Activated T-helper 9 cell treated with anti-CD3 and anti-CD28 coated beads, Interleukin-2, amount 50 U/mL, for 16 hours (primary cell): Measurements from ENCODE around the gene BANP.
"Not testable (repeated sequence)": the region's sequence is repeated elsewhere in the genome, so short reads cannot be mapped to it uniquely, and the experiment has no call there.

ENCODE experiments used
- DNase-seq: peaks from one replicate; pipeline ENCODE4 v3.0.0-alpha.2; 2020; ENCODE audit warnings: low read depth

Gene BANP

DNA sequence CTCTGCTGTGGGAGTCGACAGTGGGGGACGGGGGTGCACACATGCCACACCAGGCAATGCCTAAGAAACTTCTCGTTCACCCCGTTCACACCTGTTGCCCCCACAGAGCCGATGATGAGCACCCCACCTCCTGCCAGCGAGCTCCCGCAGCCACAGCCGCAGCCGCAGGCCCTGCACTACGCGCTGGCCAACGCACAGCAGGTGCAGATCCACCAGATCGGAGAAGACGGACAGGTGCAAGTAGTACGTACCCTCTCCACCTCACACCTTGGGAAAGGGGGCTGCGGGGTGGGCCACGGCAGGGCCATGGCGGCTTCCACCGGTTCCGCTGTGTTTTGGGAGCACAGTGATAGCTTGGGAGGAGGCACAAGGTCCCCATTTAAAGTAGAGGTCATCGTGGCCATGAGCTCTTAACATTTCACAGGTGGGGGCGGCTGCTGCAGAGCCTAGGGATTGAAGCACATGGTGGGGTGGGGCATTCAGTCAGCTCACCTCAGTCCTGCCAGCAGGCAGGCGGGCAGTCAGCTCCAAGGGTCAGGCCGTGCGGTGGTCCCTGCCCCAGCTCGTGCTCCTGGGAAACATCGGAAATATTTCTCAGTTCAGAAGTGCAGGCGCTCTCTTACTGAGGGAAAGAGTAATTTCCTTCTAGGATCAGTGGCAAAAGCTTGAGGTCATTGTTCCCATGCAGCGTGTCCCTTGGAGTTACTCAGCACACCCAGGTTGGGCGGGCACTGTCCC is 81.9 kb downstream of the BANP start:
- not testable (repeated sequence) for DNase-seq

DNA sequence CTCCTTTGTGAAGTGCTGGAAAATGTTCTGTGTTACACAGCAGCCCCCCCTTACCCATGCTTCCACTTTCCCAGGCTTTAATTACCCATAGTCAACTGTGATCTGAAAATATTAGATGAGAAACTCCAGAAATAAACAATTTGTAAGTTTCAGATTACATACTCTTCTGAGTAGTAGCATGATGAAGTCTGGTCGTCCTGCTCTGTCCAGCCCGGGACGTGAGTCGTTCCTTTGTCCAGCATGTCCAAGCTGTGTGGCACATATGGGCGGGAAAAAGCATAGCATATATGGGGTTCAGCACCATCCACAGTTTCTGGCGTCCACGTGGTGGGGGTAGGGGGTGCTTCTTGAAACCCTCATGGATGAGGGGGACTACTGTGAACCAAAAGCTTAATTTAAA is 83.5 kb downstream of the BANP start:
- no peak for DNase-seq

DNA sequence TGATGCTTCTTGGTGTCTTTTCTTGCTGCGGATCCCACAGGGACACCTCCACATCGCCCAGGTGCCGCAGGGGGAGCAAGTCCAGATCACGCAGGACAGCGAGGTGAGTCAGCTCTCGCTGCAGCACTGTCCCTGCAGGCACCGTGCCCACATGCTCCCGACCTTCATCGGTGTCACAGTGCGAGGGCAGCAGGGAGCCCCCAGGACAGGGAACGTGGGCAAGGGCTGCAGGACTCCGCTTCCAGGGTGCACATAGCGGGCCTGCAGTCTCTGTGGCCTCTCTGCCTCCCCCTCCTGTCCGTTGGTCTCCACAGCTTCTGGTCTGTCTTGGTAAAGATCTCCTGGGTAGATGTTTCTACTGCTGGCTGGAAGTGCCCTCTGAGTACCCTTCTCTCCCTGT is 84.1 kb downstream of the BANP start:
- DNase-seq, result no peak

DNA sequence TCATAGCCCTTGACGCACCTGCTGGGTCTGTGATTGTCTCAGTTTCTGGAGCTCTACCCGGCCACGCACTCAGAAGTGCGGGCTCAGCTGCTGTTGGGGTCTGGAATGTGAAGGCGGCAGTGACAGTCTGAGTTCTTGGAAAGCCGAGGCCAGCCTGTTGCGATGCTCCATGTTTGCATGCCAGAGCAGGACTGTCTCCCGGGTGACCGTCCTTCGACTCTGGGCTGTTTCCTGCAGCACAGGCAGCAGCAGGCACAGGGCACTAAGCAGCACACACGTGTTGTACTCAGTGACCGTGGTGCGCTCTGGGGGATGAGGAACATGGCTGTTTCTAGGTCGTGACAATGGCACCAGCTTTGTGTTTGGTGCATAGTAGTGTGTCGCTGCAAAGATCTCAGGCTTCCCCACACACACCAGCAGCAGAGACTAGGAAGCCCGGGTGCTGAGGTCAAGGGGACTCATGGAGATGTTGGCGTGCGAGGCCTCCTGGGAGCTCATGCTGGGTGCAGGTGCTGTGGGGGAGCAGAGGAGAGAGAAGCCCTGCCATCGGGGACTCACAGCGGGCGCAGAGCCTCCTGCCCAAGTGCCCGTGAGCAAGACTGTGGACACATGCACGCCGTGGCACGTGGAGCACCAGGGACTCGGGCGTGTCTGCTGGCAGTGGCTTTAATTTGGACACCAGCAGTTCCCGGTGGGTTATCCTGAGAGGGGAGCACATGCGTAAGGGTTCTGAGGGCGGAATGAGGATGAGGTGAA is 84.8 kb downstream of the BANP start:
- not testable (repeated sequence) for DNase-seq

DNA sequence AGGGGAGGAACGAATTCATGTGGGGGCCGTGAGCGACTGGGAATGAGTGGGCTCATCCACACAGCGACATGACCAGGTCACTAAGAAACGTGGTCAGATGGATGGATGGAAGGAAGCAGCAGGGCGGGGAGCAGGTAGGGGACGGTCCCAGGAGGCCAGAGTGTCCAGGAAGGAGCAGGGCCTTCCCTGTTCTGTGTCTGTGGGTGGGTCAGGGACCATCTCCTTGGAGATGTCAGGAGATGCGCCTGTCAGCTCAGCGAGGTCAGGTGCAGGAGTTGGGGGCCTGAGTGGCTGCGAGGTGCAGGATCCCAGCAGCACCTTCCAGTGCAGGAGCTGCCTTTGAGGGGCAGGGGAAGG is 85.4 kb downstream of the BANP start:
- DNase-seq, result not testable (repeated sequence)

DNA sequence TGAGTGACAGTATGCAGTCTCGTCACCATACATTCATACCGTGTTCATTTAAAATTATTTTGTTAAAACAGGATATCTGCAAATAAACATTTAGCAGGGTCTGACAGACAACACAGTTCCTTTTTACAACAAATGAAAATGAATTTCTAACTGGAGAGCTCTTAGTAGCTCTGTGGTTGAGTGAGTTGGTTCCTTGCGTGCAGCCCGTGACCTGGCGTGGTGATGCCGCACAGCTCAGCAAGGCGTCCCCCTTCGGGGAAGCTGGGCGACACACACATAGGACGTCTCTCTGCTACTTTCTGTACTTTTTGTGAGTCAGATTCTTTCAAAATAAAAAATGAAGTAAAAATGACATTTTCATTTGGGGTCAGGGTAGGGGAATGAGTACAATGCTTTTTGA is 86.1 kb downstream of the BANP start:
- not testable (repeated sequence) for DNase-seq

DNA sequence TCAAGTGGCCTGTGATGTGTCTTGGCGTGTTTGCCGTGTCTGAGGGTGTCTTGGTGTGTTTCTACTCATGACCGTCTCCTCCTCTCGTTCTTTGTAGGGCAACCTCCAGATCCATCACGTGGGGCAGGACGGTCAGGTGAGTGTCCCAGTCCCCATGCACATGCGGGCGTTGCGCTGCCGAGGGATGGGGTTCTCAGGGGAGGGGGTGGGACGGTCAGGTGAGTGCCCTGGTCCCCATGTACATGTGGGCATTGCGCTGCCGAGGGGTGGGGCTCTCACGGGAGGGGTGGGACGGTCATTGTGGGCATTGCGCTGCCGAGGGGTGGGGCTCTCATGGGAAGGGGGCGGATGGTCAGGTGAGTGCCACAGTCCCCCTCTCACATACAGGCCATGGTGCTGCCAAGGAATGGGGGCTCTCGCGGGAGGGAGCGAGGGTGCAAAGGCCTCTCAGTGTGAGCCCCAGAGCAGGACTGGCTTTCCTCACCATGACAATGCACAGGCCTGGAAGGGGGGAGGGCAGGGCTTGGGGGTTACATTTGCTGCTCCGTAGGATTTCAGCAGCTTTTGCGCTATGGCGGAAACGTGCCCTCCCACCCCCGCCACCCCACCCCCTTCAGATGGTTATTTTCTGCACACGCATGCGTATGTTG is 86.8 kb downstream of the BANP start:
- not testable (repeated sequence) for DNase-seq

DNA sequence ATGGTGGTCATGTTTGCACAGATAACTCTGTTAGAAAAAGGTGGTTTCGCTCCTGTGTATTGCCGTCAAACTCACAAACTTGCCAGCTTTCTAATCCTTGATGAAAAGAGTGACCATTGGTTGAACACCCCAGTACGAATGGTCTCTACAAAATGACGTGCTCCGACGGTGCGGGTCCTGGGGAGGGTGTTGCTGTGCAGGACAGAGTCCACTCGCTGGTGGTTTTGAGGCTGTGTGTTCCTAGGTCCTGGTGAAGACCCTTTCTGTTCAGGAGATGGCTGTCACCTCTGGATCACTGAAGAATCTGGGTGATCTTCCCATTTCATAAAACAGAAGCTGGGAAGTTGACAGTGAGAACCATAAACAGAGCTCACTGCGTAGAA is 87.3 kb downstream of the BANP start:
- DNase-seq, result not testable (repeated sequence)

DNA sequence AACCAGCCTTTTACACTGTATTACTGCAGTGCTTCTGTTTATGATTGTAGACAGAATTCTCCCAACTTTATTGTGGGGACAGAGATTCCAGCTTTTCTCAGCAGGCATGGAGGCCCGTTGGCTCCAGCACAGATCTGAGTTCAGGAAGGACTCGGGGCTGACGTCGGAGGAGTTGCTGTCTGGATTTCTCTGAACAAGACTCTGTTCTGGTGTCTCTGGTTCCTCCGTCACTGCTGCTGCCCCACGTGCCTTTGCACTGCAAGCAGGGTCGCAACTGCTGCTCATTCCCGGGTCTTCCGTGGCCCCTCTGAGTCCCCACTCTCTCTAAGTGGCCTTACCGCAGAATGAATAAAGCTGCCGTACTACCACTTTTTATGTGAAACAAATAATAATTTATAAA is 88.4 kb downstream of the BANP start:
- no peak for DNase-seq

DNA sequence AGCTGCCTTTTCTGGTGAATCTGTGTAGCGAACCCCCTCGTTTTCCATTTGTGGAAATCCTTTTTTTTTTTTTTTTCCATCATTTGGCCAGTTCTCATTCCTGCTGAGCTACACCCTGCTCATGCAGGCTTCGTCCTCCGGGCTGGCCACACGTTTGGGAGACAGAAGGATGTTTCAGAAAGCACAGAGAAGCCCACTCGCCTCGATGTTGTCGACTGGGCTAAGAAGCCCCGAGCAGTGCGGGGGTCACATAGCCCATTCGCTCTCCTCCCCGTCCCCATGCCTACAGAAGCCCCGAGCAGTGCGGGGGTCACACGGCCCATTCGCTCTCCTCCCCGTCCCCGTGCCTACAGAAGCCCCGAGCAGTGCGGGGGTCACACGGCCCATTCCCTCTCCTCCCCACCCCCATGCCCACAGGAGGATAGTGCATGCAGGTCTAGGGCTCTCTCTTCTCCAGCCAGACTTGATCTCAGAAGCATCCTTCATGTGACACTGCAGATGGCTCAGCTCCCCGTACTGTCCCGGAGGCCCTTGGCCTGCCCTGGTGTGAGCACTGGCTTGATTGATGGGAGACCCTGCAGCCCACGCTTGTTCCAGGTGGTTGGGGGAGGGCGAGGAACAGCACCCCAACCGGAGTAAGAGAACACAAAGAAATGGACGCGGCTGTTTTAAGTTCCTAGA is 89.1 kb downstream of the BANP start:
- not testable (repeated sequence) for DNase-seq

DNA sequence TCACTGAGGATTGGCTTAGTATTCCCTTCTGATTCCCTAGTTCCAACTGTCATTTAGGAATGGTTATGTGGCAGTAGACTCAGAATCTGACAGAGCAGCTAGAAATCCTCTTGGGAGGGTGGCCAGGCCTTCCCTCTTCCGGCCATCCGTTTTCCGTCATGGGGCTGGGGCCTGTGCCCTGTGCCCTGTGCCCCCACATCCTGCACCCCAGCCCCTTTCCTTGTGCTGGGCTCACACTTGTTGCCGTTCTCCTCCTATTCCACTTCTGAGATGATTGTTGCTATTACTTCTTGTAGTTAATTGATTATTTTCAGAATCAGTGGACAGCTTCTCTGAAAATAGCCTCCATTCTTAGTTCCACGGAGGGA is 89.6 kb downstream of the BANP start:
- DNase-seq, result not testable (repeated sequence)

DNA sequence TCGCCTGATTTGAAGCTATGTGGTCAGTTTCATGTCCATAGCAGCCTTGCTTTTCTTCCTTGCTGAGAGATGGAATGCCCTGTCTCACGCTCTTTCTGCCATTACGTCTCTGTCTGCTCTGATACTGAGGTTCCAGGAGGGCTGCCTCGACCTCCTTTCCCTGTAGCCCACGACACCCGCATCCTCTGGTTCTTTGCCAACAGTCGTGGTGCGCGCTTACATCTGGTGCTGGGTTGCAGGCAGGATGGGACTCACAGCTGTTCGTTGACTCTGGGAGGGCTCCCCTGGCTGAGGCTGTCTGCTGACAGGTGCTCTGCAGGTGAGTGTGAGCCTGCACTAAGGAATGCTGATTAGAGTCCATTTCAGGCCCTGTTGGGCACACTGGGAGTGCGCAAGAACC is 90.3 kb downstream of the BANP start:
- not testable (repeated sequence) for DNase-seq

DNA sequence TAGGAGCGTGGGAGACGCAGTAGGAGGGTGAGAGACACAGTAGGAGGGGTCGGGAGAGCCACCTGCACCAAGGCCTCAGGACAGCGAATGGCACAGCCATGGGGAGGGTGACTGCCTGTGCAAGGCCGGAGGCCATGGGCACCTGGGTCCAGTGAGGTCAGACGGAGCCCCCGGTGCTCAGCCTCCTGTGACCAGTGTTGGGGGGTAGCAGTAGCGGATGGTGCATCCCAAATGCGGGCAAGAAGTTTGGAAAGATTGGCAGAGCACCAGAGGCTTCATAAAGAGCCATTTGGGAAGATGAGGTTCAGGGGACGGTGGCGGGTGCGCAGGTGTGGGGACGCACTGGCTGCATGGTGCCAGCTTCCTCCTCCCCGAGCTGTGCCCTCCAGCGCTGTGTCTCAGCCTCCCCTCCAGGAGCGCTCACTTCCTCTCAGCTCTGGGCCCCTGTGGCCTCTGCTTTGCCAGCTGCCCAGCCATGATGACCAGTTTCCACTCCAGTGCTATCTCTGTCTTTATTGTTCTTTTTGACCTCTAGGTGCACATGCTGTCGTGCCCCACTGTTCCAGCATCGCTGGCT is 90.8 kb downstream of the BANP start:
- DNase-seq, result not testable (repeated sequence)

DNA sequence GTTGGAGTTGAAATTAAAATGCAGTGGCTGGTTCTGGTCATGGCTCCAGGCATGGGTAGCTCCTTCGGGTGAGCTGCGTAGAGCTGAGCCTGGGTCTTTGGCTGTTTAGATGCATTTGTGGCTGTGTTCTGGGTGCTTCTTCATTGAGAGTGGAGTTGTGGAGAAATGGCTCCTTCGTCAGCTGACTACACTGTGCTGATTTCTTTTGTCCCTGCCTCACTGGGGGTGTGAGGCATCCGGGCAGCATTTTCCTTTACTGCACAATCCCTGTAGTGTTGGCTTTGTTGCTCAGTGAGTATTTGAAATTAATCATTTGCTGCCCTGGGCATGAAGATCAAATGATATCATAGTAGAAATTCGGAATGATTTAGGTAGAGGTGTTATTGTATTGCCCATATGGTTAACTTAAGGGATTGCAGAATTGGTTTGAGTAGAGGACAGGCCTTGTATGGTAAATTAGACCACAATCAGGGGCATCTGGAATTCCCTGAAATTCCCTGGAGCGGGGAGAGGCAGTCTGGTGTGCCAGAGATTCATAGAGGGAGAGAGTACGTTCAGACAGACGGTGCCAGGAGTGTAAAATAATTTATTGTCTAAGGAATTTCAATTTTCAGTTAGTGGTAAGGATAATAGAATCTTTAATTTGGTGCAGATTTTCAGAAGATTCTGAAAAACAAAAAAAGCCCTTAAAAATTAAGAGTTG is 92.1 kb downstream of the BANP start:
- not testable (repeated sequence) for DNase-seq

DNA sequence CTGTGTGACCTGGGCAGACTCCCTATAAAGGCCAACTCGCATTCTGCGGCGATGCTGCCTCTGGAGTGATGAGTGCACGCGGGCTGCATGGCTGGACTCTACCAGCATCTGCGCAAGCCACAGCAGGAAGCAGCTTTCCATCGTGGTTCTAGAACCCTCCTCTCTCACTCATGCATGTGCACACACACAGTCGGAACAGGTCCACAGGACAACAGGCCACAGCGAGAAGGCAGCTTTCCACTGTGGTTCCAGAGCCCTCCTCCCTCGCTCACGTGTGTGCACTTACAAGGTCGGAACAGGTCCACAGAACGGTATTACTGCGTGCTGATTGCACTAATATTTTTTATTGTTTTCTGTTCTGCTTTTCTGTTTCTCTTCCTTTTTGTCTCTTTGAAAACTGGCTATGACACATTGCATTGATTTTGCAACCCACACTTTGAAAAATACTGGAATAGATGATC is 92.9 kb downstream of the BANP start:
- DNase-seq, result not testable (repeated sequence)

DNA sequence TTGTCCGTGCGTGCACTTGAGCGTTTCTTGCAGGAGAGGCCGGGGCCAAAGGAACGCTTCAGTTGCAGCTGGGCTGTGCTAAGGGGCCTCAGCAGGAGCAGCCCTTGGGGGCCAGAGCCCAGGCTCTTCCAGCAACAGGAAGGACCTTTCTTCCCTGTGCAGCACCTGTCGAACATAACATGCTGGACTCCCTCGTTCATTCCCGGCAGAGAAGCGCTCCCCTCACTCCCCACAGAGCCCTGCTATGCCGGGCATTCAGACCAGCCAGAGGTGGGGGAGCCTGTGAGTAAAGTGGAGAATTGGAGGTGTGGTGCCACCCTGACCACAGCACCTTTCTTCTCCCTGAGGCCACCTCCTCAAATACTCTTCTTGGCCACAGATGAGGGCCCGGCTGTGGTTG is 94.1 kb downstream of the BANP start:
- DNase-seq, result not testable (repeated sequence)

DNA sequence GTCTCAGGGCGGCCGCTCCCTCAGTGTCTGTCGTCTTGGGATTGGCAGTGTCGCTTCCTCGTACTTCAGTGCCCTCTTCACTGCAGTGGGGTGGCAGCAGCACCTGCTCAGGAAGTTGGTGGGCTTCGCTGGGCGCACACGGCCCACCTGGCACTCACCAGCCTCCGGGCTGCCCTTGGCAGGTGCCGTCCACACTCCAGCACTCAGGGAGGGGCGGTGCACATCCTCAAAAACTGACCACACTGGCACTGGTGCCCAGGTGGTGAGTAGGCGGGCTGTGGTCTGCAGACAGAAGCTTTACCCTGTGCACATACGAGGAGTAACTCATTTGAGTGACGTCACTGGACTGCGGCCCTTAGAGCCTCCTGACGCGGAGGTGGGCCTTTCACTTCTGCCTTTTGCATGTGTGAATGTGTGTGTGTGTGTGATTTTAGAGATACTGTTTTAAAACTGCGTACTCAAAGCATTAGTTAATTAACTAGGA is 94.6 kb downstream of the BANP start:
- DNase-seq, result no peak

DNA sequence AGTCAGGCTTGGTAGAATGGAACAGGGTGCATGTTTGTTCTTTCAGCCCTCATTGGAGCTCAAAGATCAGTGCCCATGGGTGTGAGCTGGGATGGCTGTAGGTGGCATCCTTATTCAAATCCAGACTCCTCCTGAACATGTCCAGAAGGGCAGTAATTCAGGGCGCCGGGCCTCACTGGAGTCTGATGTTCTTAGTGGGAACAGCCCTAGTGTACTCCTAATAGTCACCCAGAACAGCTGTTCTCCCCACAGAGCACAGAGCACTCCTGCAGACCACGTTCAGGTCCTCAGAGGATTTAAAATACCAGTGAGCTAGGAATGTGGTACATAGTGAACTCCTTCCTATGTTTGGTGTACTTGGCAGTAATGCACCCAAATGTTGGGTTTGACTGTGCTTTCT is 96.2 kb downstream of the BANP start:
- no peak for DNase-seq

DNA sequence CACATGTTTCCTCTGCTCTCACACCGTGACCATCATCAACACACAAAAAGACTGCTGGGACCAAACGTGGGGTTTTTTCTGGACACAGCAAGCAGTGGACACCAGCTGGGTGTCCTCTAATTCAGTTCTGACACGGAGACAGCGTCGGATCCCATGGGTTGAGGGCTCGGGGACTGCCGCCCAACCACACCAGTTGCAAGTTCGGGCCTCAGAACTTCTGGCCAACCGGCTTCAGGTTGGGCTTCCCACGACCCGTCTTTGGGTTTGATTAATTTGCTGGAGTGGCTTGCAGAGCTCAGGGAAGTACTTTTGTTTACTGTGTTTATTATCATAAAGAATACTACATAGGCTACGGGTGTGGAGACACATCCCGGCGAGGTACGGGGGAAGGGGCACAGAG is 97.8 kb downstream of the BANP start:
- DNase-seq, result no peak

DNA sequence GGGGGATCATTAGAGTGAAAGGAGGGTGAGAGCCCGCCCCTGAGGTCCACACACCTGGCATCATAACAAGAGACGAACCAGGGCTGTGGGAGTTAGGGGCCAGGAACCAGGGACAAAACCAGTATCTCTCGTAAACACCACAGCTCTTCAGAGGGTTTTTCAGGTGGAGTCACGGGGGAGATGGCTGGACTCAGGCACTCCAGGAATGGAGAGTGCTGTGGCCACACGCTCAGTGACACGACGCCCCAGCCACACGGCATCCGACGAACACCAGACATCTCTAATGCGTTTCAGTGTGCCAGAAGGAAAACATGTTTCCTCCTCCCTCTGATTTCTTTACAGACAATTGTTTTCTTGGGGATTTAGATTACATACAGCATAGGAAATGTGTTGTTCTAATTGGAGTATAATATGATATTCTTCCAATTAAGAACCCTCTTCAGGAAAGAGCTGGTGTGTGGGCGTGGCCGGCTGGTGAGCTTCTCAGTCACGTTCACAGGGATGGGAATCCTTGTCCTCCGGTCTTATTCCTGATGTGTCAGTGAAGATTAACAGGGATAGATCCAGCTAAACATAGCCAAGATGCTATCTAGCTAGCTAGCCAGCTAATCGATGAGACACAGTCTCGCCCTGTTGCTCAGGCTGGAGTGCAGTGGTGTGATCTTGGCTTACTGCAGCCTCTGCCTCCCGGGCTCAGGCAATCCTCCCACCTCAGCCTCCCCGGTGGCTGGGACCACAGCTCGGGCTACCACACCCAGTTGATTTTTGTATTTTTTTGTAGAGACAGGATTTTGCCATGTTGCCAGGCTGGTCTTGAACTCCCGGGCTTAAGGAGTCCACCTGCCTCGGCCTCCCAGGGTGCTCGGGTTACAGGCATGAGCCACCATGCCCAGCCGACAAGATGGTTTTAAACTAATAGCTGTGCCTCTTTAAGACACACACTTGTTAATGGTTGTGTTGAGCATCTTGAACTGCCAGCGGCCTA is 98.6 kb downstream of the BANP start:
- DNase-seq, result no peak
